Vagina (tissue), 2 donors: ENCODE data around the gene IGLON5. TPM values are rescaled to one million over a fixed set of nuclear protein-coding genes. Genes with fewer than 3 reads are reported as not detected.

Experiments
- DNase-seq, 2 donors: peaks; one replicate each; pipeline ENCODE4 v3.0.0-alpha.2; 2017; ENCODE audit errors: extremely low spot score in 2 of 2
- H3K27ac ChIP-seq: fragments of 200-600 bp; sonication (generic); one replicate; pipeline ENCODE4 v1.5.1; 2019
- H3K27me3 ChIP-seq: fragments of 200-600 bp; sonication (generic); one replicate; pipeline ENCODE4 v1.5.1; 2019
- H3K36me3 ChIP-seq, 2 donors: fragments of 200-600 bp; sonication (generic); one replicate each; pipeline ENCODE4 v1.5.1; 2017 to 2019
- H3K4me1 ChIP-seq: fragments of 200-600 bp; sonication (generic); one replicate; pipeline ENCODE4 v1.5.1; 2019
- H3K4me3 ChIP-seq, 2 donors: fragments of 200-600 bp; sonication (generic); 1 replicate in 1 of 2; 2 replicates in 1 of 2; pipeline ENCODE4 v1.5.1; 2016 to 2019
- H3K9me3 ChIP-seq: fragments of 200-600 bp; sonication (generic); one replicate; pipeline ENCODE4 v1.5.1; 2019
- CTCF ChIP-seq, 3 experiments: fragments of 450-650 bp in 2 of 3; fragments of 200-600 bp in 1 of 3; sonication (generic) in 1 of 3; IDR thresholded peaks; one replicate each; pipeline ENCODE4 v1.5.1; 2017 to 2019; ENCODE audit warnings: antibody characterized with exemption in 3 of 3, mild to moderate bottlenecking in 2 of 3, moderate library complexity in 2 of 3
- POLR2A ChIP-seq, 2 donors: fragments of 450-650 bp; IDR thresholded peaks; one replicate each; pipeline ENCODE4 v1.6.1; 2017; ENCODE audit warnings: antibody characterized with exemption in 2 of 2, mild to moderate bottlenecking in 2 of 2, moderate library complexity in 2 of 2
- POLR2AphosphoS5 ChIP-seq, 2 donors: sonication (generic); formaldehyde crosslinking; IDR thresholded peaks; one replicate each; pipeline ENCODE4 v1.9.0; 2017; ENCODE audit warnings: antibody characterized with exemption in 2 of 2, mild to moderate bottlenecking in 2 of 2, low read depth in 1 of 2; ENCODE audit not compliant: insufficient read depth in 1 of 2
- intact Hi-C: fragments of 100-400 bp; cut with DNase I; formaldehyde crosslinking; loops from one replicate; pipeline ENCODE4 v1.15.1; 2023
- total RNA-seq: library from RNA; depleted of rRNA; stranded (reverse); fragments of >200 nt; gene quantifications from one replicate; pipeline ENCODE4 v1.2.3, GENCODE V29; 2016

The IGLON5 gene
- total RNA-seq, 1 donor from 2014 or later, result not detected

DNA sequence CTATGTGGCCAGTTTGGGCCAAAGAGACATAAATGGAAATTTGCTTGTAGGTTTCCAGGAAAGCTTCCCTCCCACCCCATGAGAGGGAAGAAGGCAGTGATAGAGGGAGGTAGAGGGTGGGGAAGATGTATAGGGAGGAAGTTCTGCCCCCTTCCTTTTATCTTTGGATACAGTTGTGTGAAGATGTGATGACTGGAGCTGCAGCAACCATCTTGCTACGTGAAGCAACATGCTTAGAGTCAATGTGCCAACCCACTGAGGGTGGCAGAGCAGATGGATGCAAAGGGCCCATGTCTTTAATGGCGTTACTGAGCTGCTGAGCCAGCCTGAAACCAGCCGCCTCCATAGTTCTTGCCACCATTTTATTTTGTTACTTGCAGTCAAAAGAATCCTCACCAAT lies 19.7 kb downstream of the IGLON5 start:
- intact Hi-C loops, result loop anchor here (10.0 kb wide), 2 partner anchors 64 to 236 kb away; partner anchors contain the start of gene C19orf84
- no peaks in the 10 kb centered on the region for H3K36me3 ChIP-seq
- no peak for TF ChIP-seq POLR2A (IDR thresholded peaks at IDR 0.05)
- no peak for TF ChIP-seq POLR2AphosphoS5 (IDR thresholded peaks at IDR 0.05; ENCODE audit: insufficient read depth in 1 of 2, low read depth in 1 of 2)
- TF ChIP-seq CTCF (IDR thresholded peaks at IDR 0.05), result no peak
- H3K4me3 ChIP-seq, result no peak overlapping the region
- DNase-seq, result no peak
- H3K27ac ChIP-seq, result no peak overlapping the region
- peaks cover 6% of the 10 kb centered on the region for H3K4me1 ChIP-seq
- no peaks in the 10 kb centered on the region for H3K27me3 ChIP-seq
- no peaks in the 10 kb centered on the region for H3K9me3 ChIP-seq

GRCh38 chr19:51331716-51332115 lies 20.3 kb downstream of the IGLON5 start:
- DNase-seq, result no peak
- Histone ChIP-seq H3K27me3 (no peaks in the 10 kb centered on the region), H3K4me1 (peaks cover 6% of the 10 kb centered on the region), H3K4me3 (no peak overlapping the region), H3K27ac (no peak overlapping the region), H3K36me3 (no peaks in the 10 kb centered on the region), H3K9me3 (no peaks in the 10 kb centered on the region)
- intact Hi-C loops, result loop anchor here (10.0 kb wide), 2 partner anchors 63 to 237 kb away; partner anchors contain the start of gene C19orf84
- TF ChIP-seq CTCF (IDR thresholded peaks at IDR 0.05), result no peak

GRCh38 chr19:51333836-51334460 lies 22.5 kb downstream of the IGLON5 start:
- TF ChIP-seq POLR2A (IDR thresholded peaks at IDR 0.05) (no peak), CTCF (IDR thresholded peaks at IDR 0.05) (no peak), POLR2AphosphoS5 (IDR thresholded peaks at IDR 0.05; ENCODE audit: insufficient read depth in 1 of 2, low read depth in 1 of 2) (no peak)
- H3K27ac ChIP-seq, result no peak overlapping the region
- intact Hi-C loops, result loop anchor here (10.0 kb wide), 2 partner anchors 61 to 239 kb away; partner anchors contain the start of gene C19orf84

DNA sequence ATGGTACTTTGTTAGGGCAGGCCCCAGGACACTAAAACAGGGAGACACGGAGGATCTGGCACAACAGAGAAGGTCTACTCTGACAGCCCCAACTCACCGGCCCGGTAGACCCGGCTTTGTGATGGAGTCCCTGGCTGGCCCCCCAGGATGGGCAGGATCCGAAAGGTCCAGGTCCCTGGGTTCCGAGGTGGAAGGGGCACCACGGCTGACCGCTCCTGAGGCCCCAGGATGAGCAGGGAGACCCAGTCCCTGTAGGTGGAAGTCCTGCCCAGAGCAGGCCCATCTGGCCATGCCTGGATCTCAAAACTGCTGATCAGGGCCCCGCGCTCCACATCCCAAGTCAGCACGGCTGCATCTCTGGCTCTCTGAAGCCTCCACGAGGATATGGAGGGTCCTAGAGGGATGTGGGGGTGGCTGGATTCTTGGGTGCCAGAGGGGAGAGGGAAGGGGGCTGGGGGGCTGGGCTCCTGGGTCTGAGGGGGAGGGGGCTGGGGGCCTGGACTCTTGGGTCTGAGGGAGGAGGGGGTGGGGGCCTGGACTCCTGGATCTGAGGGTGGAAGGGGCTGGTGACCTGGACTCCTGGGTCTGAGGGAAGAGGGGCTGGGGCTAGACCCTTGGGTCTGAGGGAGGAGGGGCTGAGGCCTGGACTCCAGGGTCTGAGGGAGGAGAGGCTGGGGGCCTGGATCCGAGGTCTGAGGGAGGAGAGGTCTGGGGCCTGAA lies 25.9 kb downstream of the IGLON5 start:
- no peak for TF ChIP-seq POLR2AphosphoS5 (IDR thresholded peaks at IDR 0.05; ENCODE audit: insufficient read depth in 1 of 2, low read depth in 1 of 2)
- no peak for TF ChIP-seq POLR2A (IDR thresholded peaks at IDR 0.05)
- no peak for TF ChIP-seq CTCF (IDR thresholded peaks at IDR 0.05)
- DNase-seq, result no peak
- Histone ChIP-seq H3K27ac (no peak overlapping the region), H3K27me3 (no peaks in the 10 kb centered on the region), H3K4me3 (no peak overlapping the region), H3K36me3 (no peaks in the 10 kb centered on the region), H3K4me1 (peaks cover 21% of the 10 kb centered on the region), H3K9me3 (no peaks in the 10 kb centered on the region)
- intact Hi-C loops, result loop anchor here (10.0 kb wide), 2 partner anchors 58 to 242 kb away; partner anchors contain the start of gene C19orf84

More at GRCh38 chr19:51333836-51334460, 22.5 kb downstream of the IGLON5 start:
- no peak overlapping the region for H3K4me3 ChIP-seq
- H3K27me3 ChIP-seq, result no peaks in the 10 kb centered on the region
- DNase-seq, result no peak
- no peaks in the 10 kb centered on the region for H3K36me3 ChIP-seq
- no peaks in the 10 kb centered on the region for H3K9me3 ChIP-seq
- H3K4me1 ChIP-seq, result peaks cover 6% of the 10 kb centered on the region
